HG03432 (cell line): Measurements from ENCODE around the gene AGBL4.

ENCODE experiments used
- ATAC-seq: cut with Tn5 transposase; IDR thresholded peaks from one replicate; pipeline ENCODE4 v1.9.1; 2021; ENCODE audit warnings: mild to moderate bottlenecking, moderate library complexity; ENCODE audit not compliant: unreplicated experiment

AGBL4 gene

GRCh38 chr1:48741380-48741779, 1282.4 kb downstream of the AGBL4 start:
- ATAC-seq = no peak

- ATAC-seq = no peak
These were observed 1283.1 kb downstream of the AGBL4 start for GRCh38 chr1:48740621-48741020.

- ATAC-seq = no peak
These were observed 1284.7 kb downstream of the AGBL4 start for GRCh38 chr1:48739091-48739490.

GRCh38 chr1:48738356-48738755, 1285.4 kb downstream of the AGBL4 start:
- no peak for ATAC-seq

DNA sequence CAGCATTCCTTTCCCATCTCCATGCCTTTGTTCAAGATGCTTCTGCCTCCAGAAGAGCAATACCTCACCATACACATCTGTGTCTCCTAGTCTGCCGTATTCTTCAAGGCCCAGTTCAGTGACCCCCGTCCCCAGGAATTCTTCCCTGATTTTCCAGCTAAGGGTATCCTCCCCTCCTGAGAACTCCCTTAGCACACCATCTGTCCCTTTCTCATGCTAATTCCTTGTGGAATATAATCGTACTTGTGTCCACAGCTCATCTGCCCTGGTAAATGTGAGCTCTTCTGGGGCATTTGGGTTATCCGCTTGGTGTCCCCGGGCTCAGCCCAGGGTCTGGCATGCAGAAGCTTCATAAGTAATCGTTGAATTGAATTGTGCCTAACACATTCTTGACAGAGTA, 1288.0 kb downstream of the AGBL4 start:
- ATAC-seq = no peak

DNA sequence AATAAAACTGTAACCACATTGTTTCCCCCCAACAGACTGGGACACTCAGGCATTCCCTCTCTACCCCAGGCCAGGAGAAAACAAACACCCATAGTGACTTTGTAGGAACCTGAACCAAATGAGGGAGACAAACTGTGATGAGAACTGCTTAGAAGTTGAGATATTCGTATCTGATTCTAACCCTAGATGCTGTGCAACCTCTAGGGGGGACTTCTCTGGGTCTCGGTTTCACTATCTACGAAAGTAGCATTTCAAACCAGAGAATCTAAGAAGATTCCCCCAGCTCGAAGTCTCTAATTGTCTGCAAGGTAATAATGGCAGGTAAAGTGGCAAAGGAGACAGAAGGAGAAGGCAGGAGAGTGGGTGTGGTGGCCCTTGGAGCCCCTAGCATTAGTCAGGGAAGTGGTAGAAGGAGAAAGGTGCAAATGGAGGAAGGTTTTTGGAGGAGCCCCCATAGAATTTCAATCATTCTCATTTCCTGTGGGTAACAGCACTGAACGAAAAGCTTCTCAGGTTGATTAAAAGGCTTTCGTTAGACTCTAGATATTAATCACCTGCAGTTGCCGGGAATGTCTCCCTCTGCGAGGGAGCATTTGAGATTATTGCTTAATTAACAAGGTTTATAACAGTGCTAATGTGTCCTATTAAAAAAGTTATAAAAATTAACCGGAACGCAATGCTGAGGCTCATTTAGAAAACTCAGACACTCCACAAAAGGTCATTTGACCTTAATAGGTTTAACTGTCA, 1293.4 kb downstream of the AGBL4 start:
- ATAC-seq = peak; percentile 65

- no peak for ATAC-seq
These were observed 1295.2 kb downstream of the AGBL4 start for GRCh38 chr1:48728584-48728983.

- no peak for ATAC-seq
These were observed 1297.1 kb downstream of the AGBL4 start for GRCh38 chr1:48726557-48727215.

DNA sequence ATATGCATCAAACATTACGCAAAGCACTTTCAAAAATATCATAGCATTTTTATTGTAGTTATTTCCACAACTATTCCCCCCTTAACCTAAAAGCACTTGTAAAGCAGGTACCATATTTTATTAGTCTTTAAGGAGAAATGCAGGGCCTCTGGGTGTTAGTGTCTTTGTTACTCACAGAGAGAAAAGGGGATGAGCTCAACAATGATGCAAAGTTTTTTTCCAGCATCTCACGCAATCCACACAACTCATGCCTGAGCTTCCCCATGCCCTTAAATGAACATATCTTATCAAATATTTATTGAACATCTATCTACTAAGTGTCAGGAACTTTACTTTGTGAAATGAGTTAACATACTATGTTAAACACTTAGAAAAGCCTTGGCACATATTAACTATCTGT, 1297.6 kb downstream of the AGBL4 start:
- ATAC-seq = no peak

GRCh38 chr1:48725341-48726046, 1298.3 kb downstream of the AGBL4 start:
- no peak for ATAC-seq

DNA sequence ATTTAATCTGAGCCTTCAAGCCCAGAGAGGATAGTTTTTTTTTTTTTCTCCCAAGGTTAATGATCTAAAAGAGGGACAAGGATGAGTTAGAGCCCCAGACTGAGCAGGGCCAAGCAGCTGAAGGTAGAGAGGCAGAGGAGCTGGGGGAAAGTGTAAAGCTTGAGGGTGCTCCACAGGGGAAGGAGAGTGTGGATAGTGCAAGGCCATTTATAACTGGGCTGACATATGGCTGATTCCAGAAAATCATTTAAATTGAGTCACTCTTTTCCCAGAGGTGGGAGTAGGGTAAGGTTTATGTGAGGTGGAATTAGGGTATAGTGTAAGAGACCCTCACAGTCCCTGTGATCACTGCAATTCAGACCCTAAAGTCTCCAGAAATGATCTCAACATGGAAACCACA, 1302.8 kb downstream of the AGBL4 start:
- ATAC-seq = no peak

DNA sequence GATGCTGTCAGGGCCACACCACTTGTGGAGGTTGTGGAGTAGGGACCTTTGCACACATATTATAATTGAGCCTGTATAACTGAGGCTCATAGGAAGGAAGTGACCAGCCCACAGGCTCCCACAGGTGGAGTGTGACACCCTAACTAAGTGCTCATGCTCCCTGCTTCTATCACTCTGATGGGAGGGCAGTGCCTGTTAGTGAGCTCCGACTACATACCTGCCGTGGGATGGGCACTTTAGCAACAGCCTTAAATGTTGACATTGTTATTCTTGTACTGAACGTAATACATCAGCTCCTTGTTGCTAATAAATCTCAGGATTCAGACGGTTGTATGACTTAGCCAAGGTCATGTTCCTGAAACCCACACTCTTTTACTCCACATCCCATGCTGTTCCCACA, 1305.0 kb downstream of the AGBL4 start:
- ATAC-seq = no peak

DNA sequence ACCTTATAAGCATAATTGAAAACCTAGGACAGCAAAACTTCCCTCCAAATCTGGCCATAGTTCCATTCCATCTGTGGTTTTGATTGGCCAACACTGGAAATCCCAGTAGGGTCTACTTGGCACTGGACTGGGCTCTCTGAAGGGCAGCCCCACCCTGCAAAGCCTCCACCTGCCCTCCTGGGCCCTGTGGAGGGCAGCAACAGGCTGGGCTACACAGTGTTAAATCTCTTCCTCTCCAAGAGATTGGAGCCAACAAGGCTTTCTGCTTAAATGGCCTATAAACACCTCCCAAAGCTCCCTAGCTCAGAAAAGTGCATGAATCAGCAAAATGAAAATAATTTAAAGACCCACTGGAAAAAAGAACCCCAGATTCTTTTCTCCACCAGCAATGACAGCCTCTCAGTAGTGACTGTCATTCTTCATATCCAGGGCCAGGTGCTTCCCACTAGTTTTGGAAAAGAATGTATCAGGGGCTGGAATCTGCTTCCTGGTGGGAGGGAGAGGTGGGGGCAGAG, 1305.6 kb downstream of the AGBL4 start:
- ATAC-seq = no peak

GRCh38 chr1:48717082-48717481, 1306.7 kb downstream of the AGBL4 start:
- no peak for ATAC-seq

- no peak for ATAC-seq
These were observed 1307.8 kb downstream of the AGBL4 start for GRCh38 chr1:48715921-48716320.

DNA sequence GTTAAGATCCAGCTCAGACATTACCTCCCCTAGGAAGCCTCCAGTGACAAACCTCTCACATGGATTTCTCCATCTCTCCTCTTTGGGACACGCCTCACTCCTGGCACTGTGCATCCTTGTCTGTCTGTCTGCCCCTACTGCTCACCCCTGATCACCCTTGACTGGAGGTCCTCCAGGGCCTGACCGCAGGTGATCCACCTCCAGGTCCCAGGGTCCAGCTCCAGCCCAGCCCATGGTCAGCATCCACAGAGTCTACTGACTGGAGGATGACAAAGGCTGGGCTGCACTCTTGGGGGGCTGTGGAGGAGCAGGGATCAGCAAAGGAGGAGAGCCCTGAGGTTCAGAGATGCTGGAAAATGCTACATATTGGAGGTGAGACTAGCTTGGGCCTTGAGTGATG, 1312.8 kb downstream of the AGBL4 start:
- ATAC-seq = no peak

DNA sequence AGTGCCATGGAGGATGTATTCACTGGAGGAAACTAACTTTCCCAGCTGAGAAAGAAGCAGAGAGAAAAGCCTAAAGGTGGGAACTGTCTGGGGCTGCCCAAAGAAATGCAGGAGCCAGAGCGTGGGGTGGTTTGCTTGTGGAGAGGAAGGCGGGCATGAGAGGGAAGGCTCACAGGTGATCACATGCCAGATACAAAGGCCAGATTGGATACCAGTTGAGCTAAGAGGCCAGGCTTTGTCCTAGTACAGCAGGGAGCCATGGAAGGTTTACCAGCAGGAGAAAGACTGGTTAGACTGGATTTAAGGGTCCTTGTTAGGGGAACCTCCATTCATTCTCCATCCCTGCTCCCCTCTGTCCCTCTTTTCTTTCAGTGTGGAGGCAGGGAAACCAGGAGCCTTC, 1313.4 kb downstream of the AGBL4 start:
- ATAC-seq = no peak

- ATAC-seq = no peak
These were observed 1319.0 kb downstream of the AGBL4 start for GRCh38 chr1:48704736-48705135.

DNA sequence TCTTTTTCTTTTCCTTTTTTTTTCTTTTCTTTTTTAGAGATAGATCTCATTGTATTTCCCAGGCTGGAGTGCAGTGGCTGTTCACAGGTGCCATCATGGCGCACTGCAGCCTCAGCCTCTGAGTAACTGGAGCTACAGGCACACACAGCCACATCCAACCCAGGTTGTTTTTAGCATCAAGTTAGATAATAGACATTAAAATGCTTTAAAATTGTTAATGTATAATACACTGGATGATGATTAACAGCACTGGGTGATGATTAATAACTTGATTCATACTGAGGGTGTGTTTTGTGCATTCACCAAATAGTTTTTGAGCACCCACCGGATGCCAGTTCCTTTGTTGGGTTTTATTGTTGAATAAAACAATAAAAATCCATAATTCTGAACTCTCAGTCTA, 1322.3 kb downstream of the AGBL4 start:
- ATAC-seq = no peak

DNA sequence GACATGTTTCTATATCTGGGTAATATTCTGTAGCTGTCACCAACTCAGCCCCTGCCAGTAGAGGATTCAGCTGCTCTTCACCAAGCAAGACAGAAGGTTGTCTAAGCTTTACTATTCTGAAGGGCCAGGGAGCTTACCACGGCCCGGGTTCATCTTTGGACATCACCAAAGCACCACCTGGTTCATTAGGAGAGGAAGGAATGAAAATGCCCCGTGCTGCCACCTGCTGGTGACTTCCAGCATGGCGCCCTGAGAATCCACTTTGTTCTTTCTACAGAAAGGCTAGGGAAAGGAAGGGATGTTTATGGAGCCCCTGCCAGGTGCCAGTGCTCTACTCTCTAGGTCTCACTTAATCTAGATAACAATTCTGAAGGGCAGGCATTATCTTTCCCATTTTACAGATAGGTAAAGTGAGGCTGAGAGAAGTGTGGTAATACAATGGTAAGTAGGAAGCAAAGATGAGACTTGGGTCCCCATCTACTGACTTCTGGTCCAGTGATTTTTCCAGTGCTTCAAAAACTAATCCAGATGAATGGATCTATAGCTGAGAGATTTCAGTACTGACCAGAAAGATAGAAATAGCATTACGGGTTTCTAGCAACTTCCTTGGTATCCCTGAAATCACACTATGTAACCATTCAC, 1326.6 kb downstream of the AGBL4 start:
- peak; percentile 78 for ATAC-seq

- no peak for ATAC-seq
These were observed 1328.6 kb downstream of the AGBL4 start for GRCh38 chr1:48695161-48695560.
